GM10248 (cell line): ENCODE measurements around the gene KLHDC8A.

Source experiments
- CTCF ChIA-PET: fragments of 300-600 bp; sonication (Branson Sonifier 250); formaldehyde crosslinking; extraction: SDS; loops from one replicate; lab custom pipeline; 2021; ENCODE audit warnings: antibody characterized with exemption; lab: Yijun Ruan, JAX
- POLR2A ChIA-PET: fragments of 350-650 bp; sonication (Branson Sonifier 250); formaldehyde crosslinking; extraction: SDS; loops from one replicate; lab custom pipeline; 2020; ENCODE audit warnings: antibody characterized with exemption; lab: Yijun Ruan, JAX
- DNase-seq: peaks from one replicate; pipeline ENCODE4 v3.0.0; 2012; ENCODE audit errors: extremely low spot score
- CTCF ChIP-seq: IDR thresholded peaks from 2 replicates; pipeline ENCODE4 v1.5.1; 2012; ENCODE audit warnings: mild to moderate bottlenecking, low read depth; ENCODE audit errors: extremely low read depth, missing control alignments, control extremely low read depth

The KLHDC8A gene

GRCh38 chr1:205346956-205347574 is 9.7 kb downstream of the KLHDC8A start:
- no peak for TF ChIP-seq CTCF
- no peak for DNase-seq
- ChIA-PET CTCF (interaction anchor here (0.9 to 2.1 kb wide), 2 partner anchors 10 to 22 kb away, joined by 4 to 10 read pairs; no protein-coding TSS in a partner anchor), POLR2A (no interaction called here)

- ChIA-PET POLR2A (no interaction called here), CTCF (interaction anchor here (1.0 to 2.1 kb wide), 3 partner anchors 9 to 20 kb away, joined by 5 to 11 read pairs (median 10); no protein-coding TSS in a partner anchor)
- TF ChIP-seq CTCF: no peak
- no peak for DNase-seq
These were observed 11.0 kb downstream of the KLHDC8A start for GRCh38 chr1:205345761-205346160.

GRCh38 chr1:205344066-205344928 is 12.4 kb downstream of the KLHDC8A start:
- POLR2A ChIA-PET: no interaction called here
- DNase-seq: no peak
- CTCF ChIA-PET: interaction anchor here (1.0 to 2.1 kb wide), 2 partner anchors 10 to 71 kb away, joined by 3 to 11 read pairs; no protein-coding TSS in a partner anchor
- TF ChIP-seq CTCF: no peak

- POLR2A ChIA-PET: no interaction called here
- TF ChIP-seq CTCF: peak; percentile 6
- CTCF ChIA-PET: no interaction called here
- no peak for DNase-seq
These were observed 13.2 kb downstream of the KLHDC8A start for GRCh38 chr1:205343431-205344065.

- ChIA-PET CTCF (interaction anchor here (0.7 to 1.0 kb wide), 2 partner anchors 11 to 181 kb away, joined by 3 to 6 read pairs; no protein-coding TSS in a partner anchor), POLR2A (no interaction called here)
- DNase-seq: no peak
- no peak for TF ChIP-seq CTCF
These were observed 13.7 kb downstream of the KLHDC8A start for GRCh38 chr1:205342986-205343385.

- ChIA-PET CTCF (interaction anchor here (0.5 to 41.3 kb wide), 4 partner anchors 13 to 184 kb away, joined by 3 to 1591 read pairs (median 4); no protein-coding TSS in a partner anchor), POLR2A (no interaction called here)
- no peak for DNase-seq
- TF ChIP-seq CTCF: no peak
These were observed 16.0 kb downstream of the KLHDC8A start for GRCh38 chr1:205340676-205341075.
